Measurements from ENCODE around the gene U2SURP. TPM values are rescaled to one million over a fixed set of nuclear protein-coding genes. Genes with fewer than 3 reads are reported as not detected.

Gene U2SURP
- total RNA-seq, 4 donors from 2014 or later = 25.4 to 70.8 (median 51.0) TPM

DNA sequence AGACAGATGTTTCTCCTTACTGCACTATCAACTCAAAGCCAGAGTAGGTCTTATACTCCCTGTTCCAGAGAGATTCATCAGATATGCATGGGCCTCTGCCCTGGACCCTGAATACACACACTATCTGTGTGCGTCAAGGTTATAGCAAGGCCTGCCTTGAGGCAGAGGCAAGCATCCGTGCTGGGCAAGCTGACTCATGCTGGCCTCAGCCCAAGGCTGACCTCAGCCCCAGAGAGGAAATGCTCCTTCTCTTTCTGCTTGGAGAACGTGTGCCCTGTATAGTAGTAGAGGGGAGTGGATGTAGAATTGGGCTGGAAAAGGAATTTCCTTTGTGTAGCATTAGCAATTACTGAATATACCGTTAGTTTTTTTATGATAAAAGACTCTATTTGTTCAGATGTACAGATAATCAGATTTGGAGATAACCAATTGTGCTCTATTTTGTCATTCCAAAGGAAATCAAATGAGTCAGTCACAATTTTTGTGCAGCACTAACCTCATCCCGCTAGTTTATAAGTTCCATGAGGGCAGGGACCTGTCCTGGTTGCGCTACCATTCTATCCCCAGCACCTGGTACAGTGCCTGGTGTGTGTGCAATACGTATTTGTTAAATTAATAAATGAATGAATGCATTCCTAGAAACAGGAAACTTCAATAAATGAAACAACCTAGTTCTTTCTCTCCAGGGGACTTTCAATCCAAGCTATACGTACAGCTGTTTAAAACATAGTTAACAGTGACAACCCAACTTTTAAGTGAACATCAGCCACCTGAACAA, 24.6 kb upstream of the U2SURP start:
- 52% methylated on average over 8 of the region's 8 CpGs for WGBS, 2 donors
- Histone ChIP-seq H3K36me3 (no peaks in the 10 kb centered on the region), H3K27ac (no peak overlapping the region)

DNA sequence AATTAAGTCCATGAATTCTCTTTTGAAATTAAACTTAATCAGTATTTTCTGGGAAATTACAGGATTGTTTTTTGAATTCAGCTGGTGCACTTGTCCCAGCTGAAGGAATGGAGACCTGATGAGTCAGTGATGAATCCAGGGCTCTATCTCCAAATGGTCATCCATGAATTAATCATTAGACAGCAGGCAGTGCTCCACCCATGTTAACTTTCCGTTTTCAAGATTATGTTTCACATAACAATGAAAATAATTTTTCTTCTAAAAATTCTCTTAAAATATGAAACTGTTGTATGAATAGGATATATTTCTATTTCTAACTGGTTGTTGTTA, 24.0 kb upstream of the U2SURP start:
- Histone ChIP-seq H3K27me3 (peaks cover 0 to 19% (median 0%) of the 10 kb centered on the region in 4 donors), H3K36me3 (no peaks in the 10 kb centered on the region), H3K4me1 (no peaks in the 10 kb centered on the region), H3K9me3 (no peaks in the 10 kb centered on the region), H3K4me3 (no peak overlapping the region), H3K27ac (no peak overlapping the region)
- intact Hi-C loops (cut with DNase I) = no loop called here
- DNase-seq = no peak
- TF ChIP-seq, protein P1, sequence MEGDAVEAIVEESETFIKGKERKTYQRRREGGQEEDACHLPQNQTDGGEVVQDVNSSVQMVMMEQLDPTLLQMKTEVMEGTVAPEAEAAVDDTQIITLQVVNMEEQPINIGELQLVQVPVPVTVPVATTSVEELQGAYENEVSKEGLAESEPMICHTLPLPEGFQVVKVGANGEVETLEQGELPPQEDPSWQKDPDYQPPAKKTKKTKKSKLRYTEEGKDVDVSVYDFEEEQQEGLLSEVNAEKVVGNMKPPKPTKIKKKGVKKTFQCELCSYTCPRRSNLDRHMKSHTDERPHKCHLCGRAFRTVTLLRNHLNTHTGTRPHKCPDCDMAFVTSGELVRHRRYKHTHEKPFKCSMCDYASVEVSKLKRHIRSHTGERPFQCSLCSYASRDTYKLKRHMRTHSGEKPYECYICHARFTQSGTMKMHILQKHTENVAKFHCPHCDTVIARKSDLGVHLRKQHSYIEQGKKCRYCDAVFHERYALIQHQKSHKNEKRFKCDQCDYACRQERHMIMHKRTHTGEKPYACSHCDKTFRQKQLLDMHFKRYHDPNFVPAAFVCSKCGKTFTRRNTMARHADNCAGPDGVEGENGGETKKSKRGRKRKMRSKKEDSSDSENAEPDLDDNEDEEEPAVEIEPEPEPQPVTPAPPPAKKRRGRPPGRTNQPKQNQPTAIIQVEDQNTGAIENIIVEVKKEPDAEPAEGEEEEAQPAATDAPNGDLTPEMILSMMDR (IDR thresholded peaks at IDR 0.05) = no peak
- 65 to 69% methylated on average over 1 of the region's 1 CpG for WGBS, 2 donors

More for the DNA sequence above, 24.6 kb upstream of the U2SURP start:
- Histone ChIP-seq H3K9me3 (no peaks in the 10 kb centered on the region), H3K4me3 (no peak overlapping the region), H3K4me1 (no peaks in the 10 kb centered on the region), H3K27me3 (peaks cover 0 to 22% (median 0%) of the 10 kb centered on the region in 4 donors)
- intact Hi-C loops (cut with DNase I) = no loop called here
- no peak for TF ChIP-seq POLR2A (IDR thresholded peaks at IDR 0.05)
- TF ChIP-seq, protein P1 (IDR thresholded peaks at IDR 0.05) = no peak
- DNase-seq = no peak

DNA sequence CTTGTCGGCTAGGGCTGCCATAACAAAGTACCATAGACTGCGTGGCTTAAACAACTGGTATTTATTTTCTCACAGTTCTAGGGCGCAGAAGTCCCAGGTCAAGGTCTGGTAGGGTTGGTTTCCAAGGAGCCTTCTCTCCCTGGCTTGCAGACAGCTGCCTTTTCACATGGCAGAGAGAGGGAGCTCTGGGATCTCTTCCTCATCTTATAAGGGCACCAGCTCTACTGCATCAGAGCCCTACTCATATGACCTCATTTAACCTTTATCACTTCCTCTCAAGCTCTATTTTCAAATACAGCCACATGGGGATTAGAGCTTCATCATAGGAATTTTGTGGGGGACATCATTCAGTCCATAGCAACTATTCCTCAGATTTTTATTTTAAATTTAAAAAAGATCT, 20.3 kb upstream of the U2SURP start:
- Histone ChIP-seq H3K27ac (no peak overlapping the region), H3K36me3 (no peaks in the 10 kb centered on the region), H3K4me3 (no peak overlapping the region), H3K27me3 (peaks cover 0 to 18% (median 0%) of the 10 kb centered on the region in 4 donors), H3K4me1 (no peaks in the 10 kb centered on the region), H3K9me3 (no peaks in the 10 kb centered on the region)
- intact Hi-C loops (cut with DNase I) = no loop called here
- no peak for DNase-seq
- WGBS, 2 donors = 65 to 88% methylated on average over 3 of the region's 3 CpGs
- TF ChIP-seq POLR2A (IDR thresholded peaks at IDR 0.05) = no peak
- TF ChIP-seq, protein P1 (IDR thresholded peaks at IDR 0.05) = no peak

DNA sequence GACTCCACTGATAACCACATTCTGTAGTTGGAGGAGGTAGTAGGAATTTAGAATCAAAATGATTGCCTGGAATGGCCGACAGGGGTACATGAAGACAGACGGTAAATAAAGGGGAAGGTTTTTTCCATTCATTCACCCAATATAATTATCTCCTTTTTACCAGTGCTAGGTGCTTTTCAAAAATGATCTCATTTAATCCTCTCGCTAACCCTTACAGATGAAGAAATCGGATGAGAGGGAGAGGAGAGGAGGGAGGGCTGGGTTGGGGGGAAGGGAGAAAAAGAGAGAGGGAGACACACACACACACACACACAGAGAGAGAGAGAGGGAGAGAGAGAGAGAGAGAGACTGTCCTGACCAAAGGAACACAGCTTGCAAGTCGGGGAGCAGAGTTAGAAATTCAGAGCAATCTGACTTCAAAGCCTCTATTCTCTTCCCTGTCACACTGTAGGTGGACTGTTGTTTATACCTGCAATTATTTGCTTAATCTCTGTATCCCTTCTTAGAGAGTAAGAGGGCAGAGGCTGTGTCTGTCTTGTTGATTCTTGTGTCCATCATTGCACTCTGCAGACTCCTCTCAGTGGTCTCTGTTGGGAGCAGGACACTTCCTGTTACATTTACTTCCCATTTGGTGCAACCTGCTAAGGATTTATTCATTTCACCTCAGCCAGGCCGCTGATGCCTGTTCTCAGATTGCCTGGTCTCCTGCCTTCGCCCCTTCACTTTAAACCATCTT, 19.2 kb upstream of the U2SURP start:
- no peak overlapping the region for H3K4me3 ChIP-seq
- no peaks in the 10 kb centered on the region for H3K36me3 ChIP-seq
- intact Hi-C loops (cut with DNase I) = no loop called here
- H3K27ac ChIP-seq = no peak overlapping the region
- WGBS, 2 donors = 35 to 48% methylated on average over 7 of the region's 7 CpGs
- H3K27me3 ChIP-seq = peaks cover 0 to 18% (median 0%) of the 10 kb centered on the region in 4 donors
- no peak for DNase-seq
- no peaks in the 10 kb centered on the region for H3K9me3 ChIP-seq
- H3K4me1 ChIP-seq = peaks cover 0 to 4% (median 0%) of the 10 kb centered on the region in 3 donors
- TF ChIP-seq, protein P1 (IDR thresholded peaks at IDR 0.05) = no peak
- TF ChIP-seq POLR2A (IDR thresholded peaks at IDR 0.05) = no peak

DNA sequence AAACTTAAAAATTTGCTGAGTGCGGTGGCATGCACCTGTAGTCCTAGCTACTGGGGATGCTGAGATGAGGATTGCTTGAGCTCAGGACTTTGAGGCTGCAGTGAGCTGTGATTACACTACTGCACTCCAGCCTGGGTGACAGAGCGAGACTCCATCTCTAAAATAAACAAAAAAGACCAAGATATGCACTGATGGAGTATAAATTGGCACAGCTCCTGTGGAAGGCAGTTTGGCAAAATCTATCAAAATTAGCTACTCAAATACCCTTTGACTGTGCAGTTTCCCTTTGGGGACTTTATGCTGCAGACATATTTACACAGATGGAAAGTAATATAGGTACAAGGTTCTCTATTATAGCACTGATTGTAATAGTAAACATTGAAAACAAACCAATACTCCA, 18.1 kb upstream of the U2SURP start:
- intact Hi-C loops (cut with DNase I) = no loop called here
- no peaks in the 10 kb centered on the region for H3K9me3 ChIP-seq
- H3K36me3 ChIP-seq = no peaks in the 10 kb centered on the region
- WGBS, 2 donors = 66 to 76% methylated on average over 2 of the region's 2 CpGs
- H3K27ac ChIP-seq = no peak overlapping the region
- DNase-seq = no peak
- no peak overlapping the region for H3K4me3 ChIP-seq
- peaks cover 0 to 18% (median 0%) of the 10 kb centered on the region in 4 donors for H3K27me3 ChIP-seq
- peaks cover 0 to 11% (median 0%) of the 10 kb centered on the region in 3 donors for H3K4me1 ChIP-seq
- TF ChIP-seq, protein P1 (IDR thresholded peaks at IDR 0.05) = no peak
- TF ChIP-seq POLR2A (IDR thresholded peaks at IDR 0.05) = no peak
